NCI-H1105 treated with DMSO at 0.1 percent for 48 hours (cell line): ENCODE measurements around the gene HOXA13.

Source experiments
- DNase-seq: peaks from one replicate; lab custom pipeline; 2025; lab: John Stamatoyannopoulos, UW

HOXA13 gene

DNA sequence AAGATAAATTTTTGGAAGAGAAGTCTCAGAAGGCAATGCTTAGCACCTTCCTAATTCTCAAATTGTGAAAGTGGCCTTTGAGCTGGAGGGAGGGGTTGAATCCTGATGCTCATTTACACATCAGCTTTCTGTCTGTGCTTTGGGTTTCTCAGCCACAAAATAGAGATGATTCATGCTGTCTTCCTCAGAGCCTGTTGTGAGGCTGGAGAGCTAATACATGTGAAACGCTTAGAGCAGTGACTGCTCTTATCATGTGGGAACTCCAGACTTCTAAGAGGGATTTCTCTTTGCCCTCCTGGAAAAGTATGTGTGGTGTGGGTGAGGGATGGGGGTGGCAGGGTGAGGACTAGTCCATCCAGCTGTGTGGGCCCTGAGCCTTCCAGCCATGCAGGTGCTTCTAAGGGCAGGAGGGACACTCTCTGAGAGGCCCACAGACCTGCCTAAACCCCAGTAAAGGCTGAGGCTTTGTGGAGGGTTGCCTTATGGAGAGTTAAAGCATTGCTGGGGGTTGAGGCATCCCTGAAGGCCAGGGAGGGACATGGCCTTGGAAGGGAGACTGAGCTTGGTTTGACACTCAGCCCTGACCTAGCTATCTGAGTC, 37.9 kb upstream of the HOXA13 start:
- no peak for DNase-seq

DNA sequence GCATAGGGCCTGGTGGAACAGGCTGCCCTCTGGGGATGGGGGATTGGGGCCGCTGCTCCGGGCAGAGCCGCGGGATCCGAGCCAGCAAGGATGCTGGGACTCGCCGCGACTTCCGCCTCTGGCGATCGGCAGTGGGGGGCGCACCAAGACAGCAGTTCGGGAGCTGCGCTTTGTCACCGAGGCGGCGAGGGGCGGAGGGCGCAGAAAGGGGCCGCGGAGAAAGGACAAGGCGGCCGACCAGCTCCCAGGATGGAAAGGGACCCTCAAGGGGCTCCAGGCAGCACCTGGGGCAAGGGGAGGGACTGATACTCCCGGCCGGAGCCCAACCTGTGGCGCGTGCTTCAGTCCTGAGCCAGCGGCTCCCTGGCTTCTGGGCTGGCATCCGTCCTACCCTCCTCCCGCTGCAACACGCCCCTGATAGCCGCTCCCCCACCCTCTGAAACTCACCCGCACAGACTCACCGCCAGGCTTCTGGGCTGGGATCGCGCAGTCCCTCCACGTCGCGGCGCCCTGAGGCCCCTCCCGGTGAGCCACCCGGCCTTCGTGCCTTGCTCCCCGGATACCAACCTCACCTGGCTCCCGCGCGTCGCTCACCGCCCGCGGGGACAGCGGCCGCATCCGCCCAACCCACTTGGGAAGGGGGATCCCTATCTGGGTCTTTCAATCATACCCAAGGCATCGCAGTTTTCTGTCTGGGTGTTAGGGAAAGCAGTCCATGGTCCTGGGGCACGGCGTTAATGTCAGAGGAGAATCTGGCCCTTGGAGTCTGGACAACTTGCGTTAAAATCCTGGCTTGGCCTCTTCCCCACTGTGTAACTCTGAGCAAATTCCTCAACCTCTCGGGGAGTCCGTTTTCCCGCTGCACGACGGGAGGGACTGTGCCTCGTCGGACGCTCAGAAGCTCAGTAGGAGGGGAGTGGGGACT, 35.8 kb upstream of the HOXA13 start:
- peak; percentile 63 for DNase-seq

DNA sequence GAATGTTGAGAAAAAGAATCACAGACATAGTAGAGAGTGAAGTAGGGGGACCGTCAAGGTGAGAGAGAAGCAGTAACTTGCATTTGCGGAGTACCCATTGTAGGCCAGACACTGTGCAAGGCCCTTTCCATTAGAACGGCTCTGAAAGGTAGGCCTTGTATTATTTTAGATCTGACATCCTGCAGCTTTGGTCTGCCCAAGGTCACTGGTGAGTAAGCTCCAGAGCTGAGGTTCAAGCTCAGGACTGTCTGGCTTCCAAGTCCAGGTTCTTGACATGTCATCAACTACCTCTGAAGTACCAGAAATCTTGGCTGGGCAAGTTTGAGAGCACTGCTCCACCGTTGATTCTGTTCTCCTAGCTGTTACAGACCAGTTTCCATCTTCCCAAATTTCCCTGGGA, 29.6 kb upstream of the HOXA13 start:
- no peak for DNase-seq

DNA sequence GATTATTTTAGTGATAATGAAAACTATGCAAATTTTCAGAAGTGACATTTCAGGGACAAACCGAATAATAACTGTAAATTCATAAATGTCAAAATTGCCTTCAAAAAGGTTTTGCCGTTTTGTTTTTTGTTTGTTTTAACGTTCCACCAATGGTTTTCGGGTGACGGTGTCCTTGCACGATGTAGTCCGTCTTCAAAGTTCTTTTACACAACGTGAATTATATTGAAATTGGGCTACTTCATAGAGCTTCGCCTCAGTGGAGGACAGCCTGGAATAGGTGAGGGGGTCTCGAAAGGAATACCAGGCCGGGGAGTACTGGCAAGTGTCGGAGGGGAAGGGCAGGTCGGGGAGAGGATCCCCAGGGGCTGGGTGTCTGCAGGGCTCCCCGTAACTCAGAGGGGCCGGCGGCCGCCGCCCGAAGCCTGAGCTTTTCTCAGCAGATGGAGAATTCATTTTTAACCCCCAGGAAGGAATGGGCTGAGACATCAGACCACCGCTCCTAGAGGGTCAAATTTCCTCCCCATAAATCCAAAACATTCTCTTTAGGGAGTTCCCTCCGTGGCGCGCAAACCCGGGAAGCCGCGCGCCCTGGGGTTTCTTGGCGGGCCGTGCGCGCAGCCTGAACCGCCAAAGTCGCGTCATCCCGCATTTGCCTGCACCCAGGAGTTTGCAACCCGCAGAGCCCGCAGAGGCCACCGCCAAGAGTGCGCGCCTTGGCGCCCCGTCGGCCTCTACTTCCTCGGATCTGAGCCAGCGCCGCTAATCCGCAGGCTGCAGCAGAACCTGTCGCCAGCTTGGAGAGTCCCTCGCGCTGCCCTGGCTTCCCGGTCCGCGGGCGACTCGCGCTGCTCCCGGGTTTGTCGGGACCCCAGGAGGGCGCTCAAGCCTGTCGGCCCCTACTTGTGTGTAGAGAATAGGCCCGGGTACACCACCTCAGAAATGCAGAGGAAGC, 25.4 kb upstream of the HOXA13 start:
- DNase-seq, result no peak

DNA sequence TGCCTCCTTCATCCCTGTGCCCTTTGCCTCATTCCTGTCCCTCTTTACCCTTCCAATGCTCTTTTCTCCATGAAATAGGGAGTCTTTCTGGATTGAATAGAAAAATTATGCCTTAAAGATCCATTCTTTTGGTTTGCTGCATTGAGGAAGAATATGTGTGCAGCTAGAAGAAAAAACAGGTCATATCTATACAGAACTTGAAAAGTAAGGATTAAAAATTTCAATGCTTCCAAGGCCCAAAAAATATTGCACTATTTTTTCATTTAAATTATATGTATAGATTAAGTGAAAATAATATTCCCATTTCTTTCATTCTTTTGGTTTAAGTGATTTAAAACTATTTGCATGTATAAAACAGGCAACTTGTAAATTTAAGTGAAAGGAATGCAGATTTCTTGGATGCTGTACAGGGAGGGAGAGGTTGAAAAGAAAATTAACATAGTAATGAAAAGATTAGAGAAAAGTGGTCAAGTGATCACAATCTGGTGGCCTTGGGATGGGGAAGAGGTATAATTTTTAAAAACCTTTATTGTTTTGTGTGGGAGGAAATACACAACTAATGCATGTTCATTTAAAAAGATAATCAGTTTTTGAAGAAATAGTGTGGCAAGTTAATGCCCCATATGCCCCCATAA, 24.2 kb upstream of the HOXA13 start:
- no peak for DNase-seq

DNA sequence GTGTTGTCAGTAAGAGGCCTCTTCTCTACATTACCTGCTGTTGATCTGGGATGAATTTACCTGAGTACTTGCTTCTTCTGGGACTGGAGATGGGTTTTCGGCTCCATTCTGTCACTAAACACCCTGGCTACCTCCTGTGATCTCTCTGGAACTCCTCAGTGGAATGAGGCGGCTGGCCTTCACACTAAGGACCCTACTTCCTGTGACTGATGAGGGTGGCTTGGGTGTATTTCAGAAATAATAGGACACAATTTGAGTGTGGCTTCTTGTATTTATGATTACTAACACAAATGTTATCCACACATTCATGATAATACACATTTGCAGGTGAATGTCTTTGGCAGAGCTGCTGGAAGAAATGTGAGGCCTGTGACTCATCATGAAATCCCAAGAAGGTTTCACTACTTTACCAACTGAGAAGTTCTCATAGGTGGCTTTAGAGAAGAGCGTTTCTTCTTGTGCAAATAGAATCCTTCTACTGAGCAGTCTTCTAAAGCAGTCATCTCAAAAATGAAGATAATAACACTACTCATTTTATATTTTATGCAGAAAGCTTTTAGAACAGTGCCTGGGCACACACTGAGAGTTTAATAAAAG, 21.4 kb upstream of the HOXA13 start:
- no peak for DNase-seq

DNA sequence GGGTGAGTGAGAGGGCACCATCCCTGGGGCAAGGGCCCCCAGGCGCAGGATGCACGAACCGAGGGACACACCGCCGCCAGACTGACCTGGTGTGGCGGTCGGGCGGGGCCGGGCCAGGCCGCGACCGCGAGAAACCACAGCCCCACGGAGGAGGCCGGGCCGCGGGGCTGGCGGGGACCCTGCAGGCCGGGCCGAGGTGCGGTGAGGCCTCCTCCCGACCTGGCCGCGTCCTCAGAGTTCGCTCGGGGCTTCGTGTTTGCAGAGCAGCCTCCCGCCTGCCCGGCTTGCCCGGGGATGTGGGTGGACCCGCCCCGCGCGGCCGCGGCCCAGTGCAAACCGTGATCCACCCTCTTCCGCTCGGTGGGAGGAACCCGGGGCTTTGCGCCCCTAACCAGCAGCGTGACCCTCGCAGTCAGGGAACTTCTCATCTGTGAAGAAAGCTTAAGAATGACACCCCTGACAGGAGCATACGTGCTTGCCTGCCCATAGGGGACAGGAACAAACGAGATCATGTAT, 20.6 kb upstream of the HOXA13 start:
- no peak for DNase-seq

DNA sequence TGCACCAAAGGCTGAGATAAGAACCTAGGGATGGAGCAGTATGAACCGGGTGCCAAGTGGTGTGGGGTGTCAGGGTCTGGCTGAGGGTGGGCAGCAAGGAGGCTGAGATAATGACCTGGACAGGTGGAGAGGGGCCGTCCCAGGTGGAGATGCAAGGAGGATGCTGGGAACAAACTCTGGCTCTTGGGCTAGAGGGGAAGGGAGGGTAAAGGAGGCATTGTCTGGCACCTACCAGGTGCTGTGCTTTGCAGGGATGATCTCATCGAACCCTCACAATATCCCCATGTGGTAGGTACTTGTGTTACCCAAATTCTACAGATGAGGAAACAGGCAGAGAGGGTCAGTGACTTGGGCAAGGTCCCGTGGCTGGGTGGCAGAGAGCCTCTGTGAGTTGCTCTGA, 19.9 kb upstream of the HOXA13 start:
- DNase-seq, result no peak

DNA sequence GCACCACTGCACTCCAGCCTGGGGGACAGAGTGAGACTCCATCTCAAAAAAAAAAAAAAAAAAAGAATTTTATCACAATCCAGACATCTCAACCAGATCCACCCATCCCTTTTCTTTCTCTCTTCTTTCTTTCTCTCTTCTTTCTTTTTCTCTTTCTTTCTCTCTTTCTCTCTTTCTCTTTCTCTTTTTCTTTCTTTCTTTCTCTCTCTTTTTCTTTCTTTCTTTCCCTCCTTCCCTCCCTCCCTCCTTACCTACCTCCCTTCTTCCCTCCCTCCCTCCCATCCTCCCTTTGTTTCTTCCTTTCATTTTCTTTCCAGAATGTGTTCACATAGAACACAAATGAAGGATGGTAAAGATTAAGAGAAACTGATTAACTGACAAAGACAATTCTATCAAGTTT, 18.1 kb upstream of the HOXA13 start:
- DNase-seq, result no peak

DNA sequence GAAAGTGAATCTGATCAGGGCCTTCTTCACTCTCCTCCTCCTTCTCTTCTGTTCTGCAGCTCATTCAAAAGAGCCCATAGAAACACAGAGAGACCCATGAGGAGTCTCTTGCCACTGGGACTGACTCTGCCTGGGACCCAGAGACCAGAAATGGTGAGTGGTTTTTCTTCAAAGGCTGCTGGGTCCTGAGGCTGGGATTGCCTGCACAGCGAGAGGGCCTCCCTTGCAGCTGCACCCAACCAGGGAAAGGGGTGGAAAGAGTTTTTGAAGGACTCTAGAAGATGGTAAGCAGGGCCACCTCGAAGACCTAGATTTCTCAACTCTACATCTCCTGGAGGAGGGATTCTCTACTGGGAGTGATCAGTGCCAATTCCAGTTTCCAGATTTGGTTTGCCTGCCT, 15.5 kb upstream of the HOXA13 start:
- no peak for DNase-seq

DNA sequence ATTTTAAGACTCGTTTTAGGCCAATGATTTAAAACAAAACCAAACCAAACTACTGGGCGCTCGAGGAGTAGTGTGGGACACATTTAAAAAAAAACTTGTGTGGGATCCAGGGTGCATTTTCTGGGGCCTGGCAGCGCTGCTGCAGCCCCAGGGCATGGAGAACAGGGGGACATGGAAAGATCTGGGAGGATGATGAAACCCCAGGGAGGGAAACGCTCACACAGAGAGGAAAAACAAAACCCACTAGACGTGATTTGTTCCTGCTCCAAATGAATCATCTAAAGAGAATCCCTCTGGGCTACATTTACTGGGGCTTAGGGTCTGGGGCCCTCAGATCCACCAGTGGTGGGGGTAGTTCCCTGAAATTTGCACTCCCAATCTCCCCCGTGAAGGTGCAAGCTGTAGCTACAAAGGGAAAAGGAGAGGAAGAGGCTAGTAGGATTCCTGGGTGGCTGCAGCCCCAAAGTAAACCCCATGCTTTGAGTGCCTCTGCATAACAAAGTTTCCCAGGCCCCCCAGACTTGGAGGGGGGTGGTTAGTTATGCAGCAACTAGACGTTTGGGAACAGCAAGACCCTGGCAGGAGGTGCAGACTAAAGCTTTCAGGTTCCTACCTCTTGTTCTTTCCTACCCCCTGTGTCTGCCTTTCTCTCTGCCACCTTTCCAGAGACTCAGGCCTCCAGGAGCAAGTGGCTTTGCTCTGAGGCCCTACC, 14.5 kb upstream of the HOXA13 start:
- no peak for DNase-seq

DNA sequence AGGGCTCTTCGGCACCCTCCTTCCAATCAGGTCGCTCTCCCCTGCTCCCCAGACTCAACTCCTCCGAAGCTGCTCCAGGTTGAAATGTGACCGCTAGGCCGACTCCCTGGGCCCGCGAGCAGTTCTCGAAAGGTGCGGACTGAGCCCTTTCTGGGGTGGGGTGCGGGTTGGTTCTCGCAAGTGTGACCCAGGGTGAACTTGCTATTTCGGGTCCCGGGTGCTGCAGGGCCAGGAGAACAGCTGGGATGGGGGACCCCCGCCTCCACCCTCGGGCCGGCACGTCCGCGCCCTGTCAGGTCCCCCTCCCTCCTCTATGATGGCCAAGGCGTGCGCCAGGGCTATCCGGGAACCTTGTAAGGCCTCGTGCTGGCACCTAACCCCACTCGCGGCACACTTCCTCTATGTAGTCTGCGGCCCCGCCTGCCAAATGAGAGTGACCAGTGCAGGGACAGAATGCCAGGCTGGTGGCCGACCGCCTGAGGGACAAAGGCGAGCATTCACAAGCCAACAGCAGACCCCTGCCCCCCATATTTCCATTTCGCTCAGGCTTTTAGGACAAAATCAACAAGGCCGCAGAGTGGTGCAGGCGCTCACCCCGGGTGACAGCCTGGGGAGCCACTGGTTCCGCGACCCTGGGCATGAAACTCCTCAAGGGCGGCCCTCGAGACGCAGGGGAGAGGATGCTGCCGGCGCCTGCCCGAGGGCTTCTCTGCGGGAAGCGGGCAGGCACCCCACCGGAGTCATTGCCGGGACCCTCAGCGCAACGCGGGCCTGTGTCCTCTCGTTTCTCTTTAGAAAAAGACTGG, 13.7 kb upstream of the HOXA13 start:
- DNase-seq, result no peak

DNA sequence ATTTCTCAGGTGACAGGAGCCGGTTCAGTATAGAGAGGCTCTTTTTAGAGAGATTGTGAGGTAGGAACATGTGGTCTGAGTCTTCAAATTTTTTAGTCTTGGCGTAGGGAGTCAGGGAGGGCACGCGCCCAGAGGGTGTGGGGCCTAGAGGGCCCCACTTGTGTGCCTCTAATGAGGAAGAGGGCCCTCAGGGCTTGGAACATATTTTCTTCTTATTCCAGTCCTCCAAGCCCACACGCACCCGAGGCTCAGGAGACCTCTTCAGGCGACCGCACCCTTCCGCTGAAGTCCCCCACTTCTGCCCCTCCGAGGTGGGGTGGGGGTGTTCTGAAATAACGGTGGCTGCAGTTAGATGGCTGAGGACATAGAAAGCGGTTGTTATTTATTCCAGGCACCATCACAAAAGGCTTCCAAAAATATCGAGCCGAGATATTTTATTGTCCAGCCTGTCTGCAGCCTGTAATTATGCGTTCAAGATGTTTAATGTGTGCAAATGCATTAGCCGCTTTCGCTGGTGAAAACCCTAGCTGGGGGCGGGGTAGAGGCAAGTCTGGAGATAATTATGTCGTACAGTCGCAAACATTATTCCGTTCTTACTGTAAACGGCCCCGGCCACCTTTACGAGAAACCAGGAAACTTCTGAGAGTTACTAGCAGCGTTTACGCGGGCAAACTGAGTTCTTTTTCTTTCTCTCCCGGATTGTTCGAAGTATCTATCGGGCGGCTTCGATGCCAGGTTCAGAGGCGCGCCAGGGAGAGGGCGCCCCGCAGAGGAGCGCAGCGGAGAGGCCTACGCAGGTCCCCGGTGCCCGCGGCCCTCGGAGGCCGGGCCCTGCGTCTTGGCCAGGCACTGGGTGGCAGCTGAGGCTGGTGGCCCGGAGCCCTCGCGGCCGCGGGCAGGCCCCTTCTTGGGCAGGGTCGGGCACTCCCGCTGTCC, 12.9 kb upstream of the HOXA13 start:
- DNase-seq, result peak; percentile 91

DNA sequence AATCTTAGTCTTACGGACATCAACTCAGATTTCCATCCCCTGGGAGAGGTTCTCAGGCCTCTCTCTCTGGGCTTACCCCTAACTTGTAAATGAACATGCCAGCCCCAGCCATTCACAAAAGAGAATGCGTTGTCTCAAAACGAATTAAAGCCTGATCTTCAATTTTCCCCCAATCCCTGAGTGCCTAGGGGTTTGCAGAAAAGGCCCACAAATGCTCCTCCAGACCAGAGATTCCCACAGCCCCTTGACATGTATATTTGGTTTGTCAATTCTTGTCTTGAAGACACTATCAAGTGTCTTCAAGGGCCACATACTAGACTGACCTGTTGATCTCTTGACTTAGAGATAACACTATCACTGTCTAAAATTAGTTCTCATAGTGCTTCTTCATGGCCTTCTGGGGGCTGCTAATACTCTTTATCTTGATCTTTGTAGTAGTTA, 11.9 kb upstream of the HOXA13 start:
- no peak for DNase-seq

DNA sequence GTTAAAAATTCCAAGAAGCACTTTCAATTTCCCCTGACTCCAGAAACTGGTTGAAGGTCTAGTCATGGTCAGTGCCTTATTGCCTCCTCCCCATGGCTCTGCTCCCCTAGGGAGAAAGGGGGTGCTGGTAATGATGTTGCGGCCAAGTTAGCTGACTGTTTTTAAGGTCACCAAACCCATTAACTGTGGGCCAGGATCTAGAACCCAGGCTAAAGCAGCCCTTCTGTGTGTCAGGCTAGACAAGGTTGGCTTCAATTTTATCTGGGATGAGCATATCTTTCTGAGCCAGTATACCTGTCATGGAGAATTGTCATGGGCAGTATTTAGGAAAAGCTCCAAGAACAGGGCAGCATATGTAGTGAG, 11.2 kb upstream of the HOXA13 start:
- no peak for DNase-seq

DNA sequence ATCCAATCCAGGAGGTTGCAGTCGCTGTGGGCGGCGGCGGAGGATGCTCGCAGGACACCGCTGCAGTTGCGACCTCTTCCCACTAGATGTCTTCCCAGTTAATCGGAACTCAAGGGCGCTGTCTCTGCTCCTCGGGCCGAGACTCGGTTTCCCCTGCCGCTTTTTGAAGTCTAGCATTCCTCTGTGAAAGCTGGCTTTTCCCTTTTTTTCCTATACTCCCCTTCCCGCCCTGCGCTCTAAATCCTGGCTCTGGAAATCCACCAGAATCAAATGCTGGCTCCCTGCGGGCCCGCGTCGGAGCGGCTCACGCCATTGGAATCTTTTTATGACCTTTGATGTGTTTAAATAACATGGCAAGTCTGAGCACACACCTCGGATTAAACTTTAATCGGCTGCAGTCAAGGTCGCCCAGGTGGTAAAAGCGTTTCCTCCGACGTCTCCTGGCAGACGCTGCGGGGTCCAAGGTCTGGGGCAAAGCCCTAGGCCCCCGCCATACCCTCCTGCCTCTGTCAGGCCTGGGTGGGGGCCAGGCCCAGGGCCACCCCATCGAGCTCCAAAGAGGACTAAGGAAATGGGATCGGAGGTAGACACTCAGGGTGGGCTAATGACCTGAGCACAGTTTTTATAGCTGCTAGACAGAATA, 10.7 kb upstream of the HOXA13 start:
- DNase-seq, result no peak

DNA sequence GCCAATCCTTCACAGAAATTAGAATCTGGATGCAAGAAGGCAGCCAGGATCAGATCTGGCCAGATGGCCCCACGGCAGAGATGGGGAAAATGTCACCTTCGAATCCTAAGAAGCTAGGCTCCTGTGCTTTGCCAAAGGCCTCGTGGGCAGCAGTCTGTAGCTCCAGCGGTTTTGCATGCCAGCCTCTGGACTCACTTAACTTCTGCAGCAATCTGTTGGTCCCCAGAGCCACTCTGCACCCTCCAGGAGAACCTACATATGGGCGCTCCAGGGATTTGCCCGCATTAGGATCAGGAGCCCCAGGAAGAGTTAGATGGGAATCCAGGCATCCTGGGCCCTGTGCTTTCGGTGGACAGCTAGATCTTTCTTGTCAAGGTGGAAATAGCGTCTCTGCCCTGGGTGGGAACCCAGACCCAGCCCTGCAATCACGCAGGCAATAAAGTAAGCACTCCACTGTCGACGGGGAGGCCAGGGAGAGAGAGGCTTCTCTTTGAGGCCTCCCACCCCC, 10.1 kb upstream of the HOXA13 start:
- no peak for DNase-seq

DNA sequence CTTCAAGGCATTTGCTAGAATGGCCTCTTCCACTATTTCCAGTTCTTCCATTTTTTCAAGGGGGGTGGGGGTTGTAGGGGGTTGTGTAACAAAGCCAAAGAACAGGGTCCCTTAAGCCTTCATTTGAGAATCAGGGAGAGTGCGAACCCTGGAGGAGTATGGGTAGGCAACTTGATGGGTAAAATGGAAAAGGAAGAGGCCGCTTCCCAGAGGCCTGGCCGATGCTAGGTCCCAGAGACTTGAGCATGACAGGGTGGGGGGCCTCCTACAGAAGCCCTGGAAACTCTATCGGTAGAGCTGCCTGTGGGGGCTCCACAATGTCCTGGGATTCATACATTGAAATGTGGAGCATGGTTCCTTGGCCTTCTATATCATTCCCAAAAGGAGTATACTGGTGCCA, 9.1 kb upstream of the HOXA13 start:
- no peak for DNase-seq
